ENCODE results near the gene BRWD1.
"Not testable (repeated sequence)": the region's sequence is repeated elsewhere in the genome, so short reads cannot be mapped to it uniquely, and the experiment has no call there.

Gene BRWD1

GRCh38 chr21:39173716-39174680 lies 139.4 kb downstream of the BRWD1 start:
- DNase-seq (ENCODE audit: low spot score) = no peak

- no peak for DNase-seq (ENCODE audit: low spot score)
Observed at GRCh38 chr21:39169906-39170305, 143.5 kb downstream of the BRWD1 start.

DNA sequence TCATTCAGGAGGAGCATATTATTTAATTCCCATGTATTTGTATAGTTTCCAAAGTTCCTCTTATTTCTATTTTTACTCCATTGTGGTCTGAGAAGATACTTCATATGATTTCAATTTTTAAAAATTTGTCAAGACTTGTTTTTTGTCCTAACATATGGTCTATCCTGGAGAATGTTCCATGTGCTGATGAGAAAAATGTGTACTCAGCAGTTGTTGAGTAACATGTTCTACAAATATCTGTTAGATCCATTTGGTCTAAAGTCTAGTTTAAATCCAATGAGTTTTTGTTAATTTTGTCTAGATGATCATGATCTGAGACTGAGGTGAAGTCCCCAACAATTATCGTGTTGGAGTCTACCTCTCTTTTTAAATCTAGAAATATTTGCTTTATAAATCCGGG lies 144.6 kb downstream of the BRWD1 start:
- DNase-seq (ENCODE audit: low spot score) = no peak

DNA sequence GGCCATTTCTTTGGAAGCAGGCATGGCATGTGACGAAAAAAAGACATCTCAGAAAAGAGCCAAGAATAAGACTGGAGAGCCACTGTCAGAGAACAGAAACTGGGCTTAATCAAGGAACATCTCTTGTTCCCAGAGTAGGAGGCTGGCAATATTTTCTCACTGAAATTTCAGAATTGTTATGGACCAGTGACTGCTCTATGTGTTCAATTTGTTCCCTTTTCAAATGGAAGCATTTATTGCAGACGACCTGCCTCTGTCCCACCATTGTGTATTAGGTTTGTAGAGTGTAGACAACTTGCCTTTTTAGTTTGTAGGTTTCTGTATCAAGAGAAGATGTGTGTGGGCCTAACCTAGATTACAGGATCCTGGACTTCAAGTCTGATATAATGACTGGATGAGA lies 148.9 kb downstream of the BRWD1 start:
- no peak for DNase-seq (ENCODE audit: low spot score)

GRCh38 chr21:39161064-39161463 lies 152.4 kb downstream of the BRWD1 start:
- DNase-seq (ENCODE audit: low spot score) = no peak

DNA sequence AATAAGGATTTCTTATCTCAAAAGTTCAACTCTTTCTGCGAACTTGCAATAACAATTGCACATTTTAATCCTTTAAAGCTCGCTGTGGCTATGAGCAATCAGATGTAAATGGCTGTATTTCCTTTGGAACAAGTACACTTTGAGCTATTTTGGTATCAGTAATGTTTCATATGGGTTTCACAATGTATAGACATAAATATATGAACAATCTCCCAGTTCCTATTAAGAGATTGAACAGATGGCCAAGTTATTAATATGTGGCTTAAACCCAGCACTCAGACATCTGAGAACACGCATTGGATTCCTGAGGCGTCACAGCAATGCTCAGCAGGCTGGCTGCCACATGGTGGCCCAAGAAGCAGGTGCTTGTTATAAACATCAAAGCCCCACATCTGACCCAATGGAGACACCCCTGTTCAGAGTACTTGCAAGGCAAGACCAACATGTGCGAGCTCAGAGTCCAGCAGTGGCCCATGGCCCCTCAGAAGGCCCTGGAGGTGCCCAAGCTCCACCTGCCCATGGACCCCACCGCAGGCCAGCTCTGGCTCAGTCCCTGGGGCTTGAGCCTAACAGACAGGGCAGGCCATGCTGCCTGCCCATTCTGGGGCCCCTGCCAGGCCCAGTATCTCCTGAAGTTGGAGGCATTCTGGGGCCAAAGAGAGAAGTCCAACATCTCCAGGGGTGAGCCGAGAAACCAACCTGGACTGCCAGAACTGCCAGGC lies 153.9 kb downstream of the BRWD1 start:
- DNase-seq (ENCODE audit: low spot score) = no peak

- DNase-seq (ENCODE audit: low spot score) = not testable (repeated sequence)
Observed at GRCh38 chr21:39157241-39157640, 156.2 kb downstream of the BRWD1 start.

- DNase-seq (ENCODE audit: low spot score) = no peak
Observed at GRCh38 chr21:39156024-39156423, 157.4 kb downstream of the BRWD1 start.

DNA sequence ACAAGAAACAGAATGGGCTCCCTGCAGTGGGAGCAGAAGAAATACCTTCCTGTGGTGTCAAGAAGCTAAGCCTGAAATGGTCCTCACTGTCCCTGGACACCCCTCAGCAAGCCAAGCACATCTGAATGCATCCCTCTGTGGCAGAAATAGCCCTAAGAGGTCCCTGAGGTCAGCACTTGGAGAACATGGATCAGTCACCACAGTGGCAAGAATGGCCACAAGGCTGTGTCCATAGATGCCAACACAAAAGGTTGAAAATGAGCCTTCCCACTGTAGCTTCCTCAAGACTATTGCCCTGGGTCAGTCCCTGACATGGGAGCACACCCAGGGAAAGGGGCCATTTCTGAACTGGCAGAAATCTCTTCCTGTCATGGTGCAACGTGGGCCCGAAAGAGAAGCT lies 157.9 kb downstream of the BRWD1 start:
- DNase-seq (ENCODE audit: low spot score) = no peak

GRCh38 chr21:39153842-39154241 lies 159.6 kb downstream of the BRWD1 start:
- DNase-seq (ENCODE audit: low spot score) = no peak

GRCh38 chr21:39153373-39153772 lies 160.1 kb downstream of the BRWD1 start:
- no peak for DNase-seq (ENCODE audit: low spot score)

GRCh38 chr21:39152271-39152670 lies 161.2 kb downstream of the BRWD1 start:
- DNase-seq (ENCODE audit: low spot score) = no peak

GRCh38 chr21:39150877-39151276 lies 162.6 kb downstream of the BRWD1 start:
- no peak for DNase-seq (ENCODE audit: low spot score)

- no peak for DNase-seq (ENCODE audit: low spot score)
Observed at GRCh38 chr21:39150316-39150715, 163.1 kb downstream of the BRWD1 start.

DNA sequence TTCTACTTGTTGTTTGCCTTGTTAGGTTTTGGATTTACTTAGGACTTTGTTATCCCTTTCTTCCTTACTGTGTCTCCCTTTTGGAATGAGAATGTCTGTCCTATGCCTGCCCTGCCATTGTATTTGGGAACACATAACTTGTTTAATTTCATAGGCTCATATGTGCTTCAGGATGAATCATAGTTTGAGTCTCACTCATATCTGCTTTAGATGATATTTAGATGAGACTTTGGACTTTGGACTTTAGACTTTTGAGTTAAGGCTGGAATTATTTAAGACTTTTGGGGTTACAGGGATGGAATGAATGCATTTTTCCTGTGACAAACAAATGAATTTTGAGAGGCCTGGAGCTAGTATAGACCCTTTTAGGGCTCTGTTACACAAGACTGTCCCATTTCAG lies 163.6 kb downstream of the BRWD1 start:
- no peak for DNase-seq (ENCODE audit: low spot score)

DNA sequence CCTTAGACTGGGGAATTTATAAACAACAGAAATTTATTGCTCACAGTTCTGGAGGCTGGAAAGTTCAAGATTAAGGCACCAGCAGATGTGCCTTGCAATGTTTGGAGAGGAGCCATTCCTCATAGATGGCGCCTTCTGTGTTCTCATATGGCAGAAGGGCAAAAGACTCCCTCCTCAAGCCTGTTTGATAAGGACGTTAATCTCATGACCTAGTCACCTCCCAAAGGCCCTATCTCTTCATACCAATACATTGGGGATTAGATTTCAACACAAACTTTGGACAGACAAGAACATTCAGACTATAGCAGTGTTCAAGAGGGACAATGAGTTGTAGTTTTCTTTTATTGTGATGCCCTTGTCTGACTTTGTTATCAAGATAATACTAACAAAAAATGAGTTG lies 164.5 kb downstream of the BRWD1 start:
- DNase-seq (ENCODE audit: low spot score) = no peak

DNA sequence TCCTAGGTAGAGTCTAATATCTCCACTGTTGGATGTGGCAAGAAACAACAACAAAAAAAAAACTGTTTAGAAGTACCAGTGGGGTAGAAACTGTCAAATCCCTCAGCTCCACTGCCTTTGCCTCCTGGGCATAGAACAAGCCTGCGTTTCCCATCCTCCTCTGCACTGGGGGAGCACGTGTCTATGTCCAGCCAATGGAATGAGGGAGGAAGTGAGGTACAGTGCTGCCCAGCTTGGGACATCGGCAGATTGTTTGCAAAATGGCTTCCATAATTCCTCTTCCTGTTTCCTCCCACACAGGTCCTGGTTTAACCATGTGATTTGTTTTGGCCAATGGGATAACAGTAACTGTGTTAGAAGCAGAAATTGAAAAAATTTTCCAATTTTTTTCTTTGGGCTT lies 169.2 kb downstream of the BRWD1 start:
- no peak for DNase-seq (ENCODE audit: low spot score)

GRCh38 chr21:39142972-39143371 lies 170.5 kb downstream of the BRWD1 start:
- DNase-seq (ENCODE audit: low spot score) = no peak

- DNase-seq (ENCODE audit: low spot score) = no peak
Observed at GRCh38 chr21:39141502-39141901, 171.9 kb downstream of the BRWD1 start.

DNA sequence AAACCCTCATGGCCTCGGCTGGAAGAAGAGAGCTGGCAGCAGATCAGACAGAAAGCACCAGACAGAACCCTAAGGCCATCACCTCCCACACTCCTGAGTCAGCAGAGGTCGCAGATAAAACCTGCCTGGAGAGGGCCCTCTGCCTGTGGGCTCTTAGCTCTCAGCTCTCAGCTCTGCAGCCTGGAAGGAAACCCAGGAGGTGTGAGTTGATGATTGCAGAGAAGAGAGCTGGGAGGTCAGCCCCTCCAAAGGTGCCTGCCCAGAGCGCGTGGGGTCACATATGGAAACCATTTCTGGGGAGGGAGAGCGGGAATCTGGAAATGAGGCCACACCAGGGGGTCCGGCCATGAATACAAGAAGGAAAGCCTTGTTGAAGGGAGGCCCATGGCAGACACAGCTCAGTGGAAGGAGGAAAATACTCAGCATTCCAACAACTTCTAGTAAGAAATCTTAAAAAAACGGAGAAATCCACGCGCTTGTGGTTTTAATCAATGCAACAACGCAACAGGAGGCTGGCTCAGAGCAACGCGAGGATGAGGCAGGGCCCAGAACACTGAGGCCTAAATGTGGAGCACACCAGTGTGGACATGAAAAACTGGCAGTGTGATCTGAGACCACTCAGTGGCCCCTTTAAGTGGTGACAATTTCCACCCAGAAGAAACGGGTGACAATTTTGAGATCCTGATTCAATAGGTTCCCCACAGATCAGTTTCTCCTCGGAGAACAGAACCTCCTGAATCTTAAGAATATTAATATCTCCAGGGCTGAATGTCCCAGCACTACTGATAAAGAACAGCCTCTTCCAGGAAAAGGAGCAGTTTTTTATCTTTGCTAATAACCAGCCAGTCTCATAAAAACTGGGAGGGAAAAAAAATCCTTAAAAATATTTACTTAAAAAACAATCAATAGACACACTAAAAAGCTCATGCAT lies 175.9 kb downstream of the BRWD1 start:
- no peak for DNase-seq (ENCODE audit: low spot score)

DNA sequence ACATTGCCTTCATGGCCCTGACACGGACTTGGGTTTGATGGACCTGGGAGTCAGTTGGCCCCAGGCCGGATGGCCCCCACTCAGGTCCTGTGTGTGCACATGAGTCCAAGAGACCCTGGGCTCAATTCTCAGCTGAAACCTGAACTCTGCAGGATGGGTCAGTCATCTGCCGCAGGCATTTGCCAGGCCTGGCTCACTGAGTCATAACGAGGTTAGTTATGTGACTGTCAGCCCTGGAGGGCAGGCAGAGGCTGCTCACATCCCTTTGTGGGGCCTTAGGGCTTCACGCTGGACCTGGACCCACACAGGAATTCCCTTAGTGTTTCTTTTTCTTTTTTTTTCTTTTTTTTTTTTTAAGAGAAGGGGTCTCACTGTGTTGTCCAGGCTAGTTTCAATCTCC lies 176.7 kb downstream of the BRWD1 start:
- DNase-seq (ENCODE audit: low spot score) = no peak

GRCh38 chr21:39136138-39136537 lies 177.3 kb downstream of the BRWD1 start:
- not testable (repeated sequence) for DNase-seq (ENCODE audit: low spot score)

Measured in hematopoietic multipotent progenitor cell treated with erythropoietin and hydrocortisone succinate and interleukin-3 and kit ligand, for 15 days (in vitro differentiated cells).